Activated CD4-positive, alpha-beta T cell treated with anti-CD3 and anti-CD28 coated beads, Interleukin-2, amount 50 U/mL, for 4 hours (primary cell): ENCODE data around the gene CMTM5.
"Not testable (repeated sequence)": the region's sequence is repeated elsewhere in the genome, so short reads cannot be mapped to it uniquely, and the experiment has no call there.

ENCODE experiments used
- DNase-seq, 2 experiments: peaks; one replicate each; pipeline ENCODE4 v3.0.0-alpha.2; 2020

The CMTM5 gene

DNA sequence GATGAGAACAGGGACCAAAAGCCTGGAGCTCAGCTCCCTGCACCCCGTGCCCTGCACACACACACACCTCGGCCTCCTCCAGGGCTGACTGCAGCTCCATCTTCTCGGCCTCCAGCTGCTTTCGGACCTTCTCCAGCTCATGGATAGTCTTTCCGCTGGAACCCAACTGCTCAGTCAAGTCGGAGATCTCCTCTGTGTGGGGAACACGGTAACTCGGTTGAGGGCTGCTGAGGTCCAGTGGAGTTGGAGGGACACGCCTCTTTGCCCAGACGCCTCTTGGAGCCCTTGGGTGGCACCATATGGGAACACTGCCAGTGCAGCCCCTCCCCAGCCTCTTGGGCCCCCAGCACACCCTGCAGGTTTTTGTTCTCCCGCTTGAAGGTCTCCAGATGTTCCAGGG lies 40.0 kb downstream of the CMTM5 start:
- DNase-seq = no peak

DNA sequence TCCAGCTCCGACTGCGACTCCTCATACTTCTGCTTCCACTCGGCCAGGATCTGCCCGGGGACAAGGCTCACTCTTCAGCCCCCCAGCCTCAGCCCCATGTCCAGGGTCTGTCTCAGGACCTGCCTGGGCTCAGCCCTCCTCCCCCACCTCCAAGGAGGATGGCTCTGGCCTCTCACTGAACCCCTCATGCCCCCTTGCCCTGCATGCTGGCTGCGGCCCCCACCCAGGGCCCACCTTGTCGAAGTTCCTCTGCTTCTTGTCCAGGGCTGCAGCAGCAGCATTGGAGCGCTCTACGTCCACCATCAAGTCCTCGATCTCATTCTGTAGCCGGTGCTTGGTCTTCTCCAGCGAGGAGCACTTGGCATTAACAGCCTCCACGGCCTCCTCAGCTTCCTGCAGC lies 40.4 kb downstream of the CMTM5 start:
- not testable (repeated sequence) for DNase-seq

- DNase-seq = no peak
Observed at GRCh38 chr14:23418021-23418420, 41.2 kb downstream of the CMTM5 start.

- DNase-seq = not testable (repeated sequence)
Observed at GRCh38 chr14:23419646-23420045, 42.8 kb downstream of the CMTM5 start.

GRCh38 chr14:23421594-23421993 lies 44.7 kb downstream of the CMTM5 start:
- DNase-seq = no peak

- no peak for DNase-seq
Observed at GRCh38 chr14:23423657-23424056, 46.8 kb downstream of the CMTM5 start.

- DNase-seq = no peak
Observed at GRCh38 chr14:23425169-23425568, 48.3 kb downstream of the CMTM5 start.

- DNase-seq = not testable (repeated sequence)
Observed at GRCh38 chr14:23425798-23426197, 49.0 kb downstream of the CMTM5 start.

DNA sequence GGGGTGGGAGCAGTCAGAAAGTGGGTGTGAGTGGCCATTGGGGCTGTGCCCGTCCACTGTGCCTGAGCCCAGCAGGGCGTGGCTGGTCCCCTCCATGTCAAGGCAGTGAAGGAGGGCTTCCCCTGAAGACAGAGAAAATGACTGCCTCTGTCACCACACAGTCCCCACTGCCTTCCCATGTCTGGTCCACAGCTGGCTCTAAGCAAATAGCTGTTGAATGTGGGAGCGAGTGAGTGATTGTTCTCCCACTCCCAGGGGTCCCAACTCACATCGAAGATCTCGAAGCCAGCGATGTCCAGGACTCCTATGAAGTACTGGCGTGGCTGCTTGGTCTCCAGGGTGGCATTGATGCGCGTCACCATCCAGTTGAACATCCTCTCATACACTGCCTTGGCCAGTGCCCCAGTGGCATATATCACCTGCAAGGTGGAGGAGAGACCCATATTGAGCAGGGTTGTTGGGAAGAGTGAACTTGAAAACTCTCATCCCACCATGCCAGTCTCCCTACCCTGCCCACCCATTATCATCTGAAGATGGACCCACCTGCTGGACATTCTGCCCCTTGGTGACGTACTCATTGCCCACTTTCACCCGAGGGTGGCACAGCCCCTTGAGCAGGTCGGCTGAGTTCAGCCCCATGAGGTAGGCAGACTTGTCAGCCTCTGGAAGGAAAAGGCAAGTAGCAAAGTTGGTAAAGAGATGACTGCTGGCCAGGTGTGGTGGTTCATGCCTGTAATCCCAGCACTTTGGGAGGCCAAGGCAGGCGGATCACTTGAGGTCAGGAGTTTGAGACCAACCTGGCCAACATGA lies 52.0 kb downstream of the CMTM5 start:
- no peak for DNase-seq
